HCT116 (cell line): ENCODE measurements around the gene GFM2.

Source experiments
- EZH2 ChIP-seq: fragments of 200-600 bp; sonication (generic); IDR thresholded peaks from 2 replicates; pipeline ENCODE4 v1.6.1; 2017; ENCODE audit warnings: antibody characterized with exemption, mixed run types
- FOSL1 ChIP-seq: IDR thresholded peaks from 2 replicates; pipeline ENCODE4 v1.6.1; 2012; ENCODE audit warnings: low read depth
- JUND ChIP-seq: IDR thresholded peaks from 2 replicates; pipeline ENCODE4 v1.6.1; 2012
- POLR2A ChIP-seq: IDR thresholded peaks from 2 replicates; pipeline ENCODE4 v1.7.0; 2011; ENCODE audit warnings: borderline replicate concordance; ENCODE audit not compliant: insufficient read depth, insufficient read length; ENCODE audit errors: extremely low read depth
- RAD21 ChIP-seq: IDR thresholded peaks from 2 replicates; pipeline ENCODE4 v1.6.1; 2012; ENCODE audit warnings: low read depth, mild to moderate bottlenecking
- SRF ChIP-seq: IDR thresholded peaks from 2 replicates; pipeline ENCODE4 v1.6.1; 2012; ENCODE audit warnings: low read depth
- TCF7L2 ChIP-seq: IDR thresholded peaks from 2 replicates; pipeline ENCODE4 v1.7.0; 2011; ENCODE audit warnings: borderline replicate concordance, inconsistent platforms; ENCODE audit not compliant: insufficient read depth, insufficient read length; ENCODE audit errors: extremely low read depth
- ZFX ChIP-seq: fragments of 450-650 bp; IDR thresholded peaks from 2 replicates; pipeline ENCODE4 v1.6.1; 2017
- TF ChIP-seq, protein P1 (sequence below), 3 experiments: fragments of 200-600 bp in 1 of 3; sonication (generic) in 1 of 3; IDR thresholded peaks in 2 of 3; conservative IDR thresholded peaks in 1 of 3; 2 replicates each; pipeline ENCODE4 v1.5.1; 2012 to 2017; ENCODE audit warnings: low read depth in 2 of 3, low read length in 2 of 3, antibody characterized with exemption in 1 of 3, borderline replicate concordance in 1 of 3, control low read depth in 1 of 3, mild to moderate bottlenecking in 1 of 3, mixed read lengths in 1 of 3, mixed run types in 1 of 3, moderate library complexity in 1 of 3; ENCODE audit not compliant: insufficient read depth in 1 of 3

- no peak for TF ChIP-seq POLR2A
- no peak for TF ChIP-seq JUND
- TF ChIP-seq, protein P1, sequence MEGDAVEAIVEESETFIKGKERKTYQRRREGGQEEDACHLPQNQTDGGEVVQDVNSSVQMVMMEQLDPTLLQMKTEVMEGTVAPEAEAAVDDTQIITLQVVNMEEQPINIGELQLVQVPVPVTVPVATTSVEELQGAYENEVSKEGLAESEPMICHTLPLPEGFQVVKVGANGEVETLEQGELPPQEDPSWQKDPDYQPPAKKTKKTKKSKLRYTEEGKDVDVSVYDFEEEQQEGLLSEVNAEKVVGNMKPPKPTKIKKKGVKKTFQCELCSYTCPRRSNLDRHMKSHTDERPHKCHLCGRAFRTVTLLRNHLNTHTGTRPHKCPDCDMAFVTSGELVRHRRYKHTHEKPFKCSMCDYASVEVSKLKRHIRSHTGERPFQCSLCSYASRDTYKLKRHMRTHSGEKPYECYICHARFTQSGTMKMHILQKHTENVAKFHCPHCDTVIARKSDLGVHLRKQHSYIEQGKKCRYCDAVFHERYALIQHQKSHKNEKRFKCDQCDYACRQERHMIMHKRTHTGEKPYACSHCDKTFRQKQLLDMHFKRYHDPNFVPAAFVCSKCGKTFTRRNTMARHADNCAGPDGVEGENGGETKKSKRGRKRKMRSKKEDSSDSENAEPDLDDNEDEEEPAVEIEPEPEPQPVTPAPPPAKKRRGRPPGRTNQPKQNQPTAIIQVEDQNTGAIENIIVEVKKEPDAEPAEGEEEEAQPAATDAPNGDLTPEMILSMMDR (IDR thresholded peaks at IDR 0.05 in 2 of 3, conservative IDR thresholded peaks at IDR 0.05 in 1 of 3; ENCODE audit: borderline replicate concordance in 1 of 3, insufficient read depth in 1 of 3, low read depth in 2 of 3, low read length in 2 of 3) = no peak
- TF ChIP-seq SRF = no peak
- TF ChIP-seq FOSL1 = no peak
- TF ChIP-seq TCF7L2 = no peak
- TF ChIP-seq RAD21 = no peak
- TF ChIP-seq ZFX = no peak
- TF ChIP-seq EZH2 = no peak
Measured at GRCh38 chr5:74786851-74787250, 19.9 kb upstream of the GFM2 start.
